H1 (cell line): ENCODE results near the gene MEIS2. TPM values are rescaled to one million over a fixed set of nuclear protein-coding genes. Genes with fewer than 3 reads are reported as not detected.

Source experiments
- CTBP2 ChIP-seq: IDR thresholded peaks from 2 replicates; pipeline ENCODE4 v1.7.0; 2011; ENCODE audit warnings: borderline replicate concordance, mild to moderate bottlenecking, moderate library complexity, mixed read lengths, low read length; ENCODE audit not compliant: insufficient read depth, insufficient read length
- RAD21 ChIP-seq, 2 experiments: IDR thresholded peaks in 1 of 2; conservative IDR thresholded peaks in 1 of 2; 2 replicates each; pipeline ENCODE4 v1.6.1; 2011; ENCODE audit warnings: low read depth in 2 of 2, low read length in 2 of 2, improper control_type of control experiment in 1 of 2, inconsistent platforms in 1 of 2, mild to moderate bottlenecking in 1 of 2, moderate library complexity in 1 of 2
- RFX5 ChIP-seq: IDR thresholded peaks from 2 replicates; pipeline ENCODE4 v1.6.1; 2011; ENCODE audit warnings: low read depth, low read length, improper control_type of control experiment, borderline replicate concordance
- RNF2 ChIP-seq: fragments of 200-900, 300-1000 bp; sonication (generic); IDR thresholded peaks from 2 replicates; pipeline ENCODE4 v1.7.1; 2016; ENCODE audit warnings: borderline replicate concordance, low read depth, mild to moderate bottlenecking, antibody characterized with exemption, low read length; ENCODE audit not compliant: poor library complexity, severe bottlenecking; ENCODE audit errors: missing control alignments
- polyA plus RNA-seq, 7 experiments: library from polyadenylated mRNA; depleted of rRNA in 3 of 7; stranded (reverse) in 5 of 7; unstranded in 2 of 7; fragments of >200 nt in 5 of 7; fragments of 200-250 nt in 2 of 7; gene quantifications; 1 replicate in 5 of 7; 2 replicates in 1 of 7; 4 replicates in 1 of 7; pipeline versions ENCODE4 v1.2.1 to v1.2.3, GENCODE V29; 2011 to 2013; ENCODE audit warnings: missing spikeins in 2 of 7, mixed read lengths in 2 of 7
- total RNA-seq: library from RNA; stranded (reverse); fragmentation: NEBNext Ultra II Directional; extraction: Animal tissue kit (Norgen Biotek cat#: 25700); gene quantifications from 2 replicates; pipeline ENCODE4 v1.2.1, GENCODE V29; 2021
- TF ChIP-seq, protein P1 (sequence below): IDR thresholded peaks from 2 replicates; pipeline ENCODE4 v1.6.1; 2012; ENCODE audit warnings: inconsistent platforms

MEIS2 gene
- total and polyA plus RNA-seq, 2 of the 8 experiments (the other 6 are each of a cell fraction or from before 2014, with no cell fraction given), result 0.22 to 1.2 TPM

DNA sequence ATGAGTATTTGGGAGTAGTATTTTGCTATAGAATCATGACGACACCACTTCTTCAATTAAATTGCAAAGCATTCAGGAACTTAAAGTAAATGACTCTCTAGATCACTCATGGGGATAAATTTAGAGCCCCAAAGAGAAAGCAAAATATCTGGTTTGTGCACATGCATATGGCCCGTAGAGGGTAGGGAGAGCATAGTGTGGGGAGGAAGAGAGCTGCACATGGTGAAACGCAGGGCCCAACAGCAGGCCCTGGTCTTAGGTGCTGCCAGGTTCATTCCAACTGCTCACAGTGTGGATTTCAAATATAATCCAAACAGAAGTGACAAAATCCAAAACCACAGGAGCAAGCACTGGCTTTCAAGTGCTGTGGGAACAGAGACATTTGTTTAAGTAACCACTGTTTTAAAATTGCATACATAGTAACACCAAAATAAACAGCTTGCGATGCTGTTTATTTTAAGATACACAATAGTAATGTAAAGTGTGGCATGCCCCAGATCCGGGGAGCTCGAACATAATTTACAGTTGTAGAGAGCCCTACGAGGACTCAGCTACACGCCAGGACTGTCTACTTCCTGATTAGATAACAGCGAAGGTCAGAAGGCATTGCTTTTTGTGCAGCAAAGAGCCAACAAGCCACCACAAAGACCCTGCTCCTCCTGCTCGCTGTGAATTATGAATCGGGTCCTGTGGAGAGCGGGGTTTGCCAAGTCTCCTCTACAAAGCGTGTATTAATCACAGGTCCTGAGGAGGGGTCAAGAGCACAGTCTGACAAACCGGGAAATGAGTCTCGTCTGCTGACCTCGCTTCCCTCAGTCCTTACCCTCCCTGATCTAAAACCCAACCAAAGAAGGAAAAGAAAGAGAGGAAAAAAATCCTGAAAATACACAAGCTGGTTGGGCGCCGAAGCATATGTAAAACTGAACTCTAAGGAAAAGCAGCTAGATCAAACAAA lies 80.6 kb downstream of the MEIS2 start (continued):
- TF ChIP-seq RNF2 (no peak), RFX5 (no peak), CTBP2 (no peak), RAD21 (IDR thresholded peaks at IDR 0.05 in 1 of 2, conservative IDR thresholded peaks at IDR 0.05 in 1 of 2; ENCODE audit: low read depth in 2 of 2, low read length in 2 of 2) (no peak)
- TF ChIP-seq, protein P1, sequence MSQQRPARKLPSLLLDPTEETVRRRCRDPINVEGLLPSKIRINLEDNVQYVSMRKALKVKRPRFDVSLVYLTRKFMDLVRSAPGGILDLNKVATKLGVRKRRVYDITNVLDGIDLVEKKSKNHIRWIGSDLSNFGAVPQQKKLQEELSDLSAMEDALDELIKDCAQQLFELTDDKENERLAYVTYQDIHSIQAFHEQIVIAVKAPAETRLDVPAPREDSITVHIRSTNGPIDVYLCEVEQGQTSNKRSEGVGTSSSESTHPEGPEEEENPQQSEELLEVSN, result no peak
- TF ChIP-seq, all 59 proteins: peak for 0
